ENCODE data around the gene PCID2. TPM values are rescaled to one million over a fixed set of nuclear protein-coding genes. Genes with fewer than 3 reads are reported as not detected.

The PCID2 gene
- total and polyA plus RNA-seq, 2 donors (not counting 1 experiment from before 2014, with no cell fraction given): 52.2 to 61.1 TPM

DNA sequence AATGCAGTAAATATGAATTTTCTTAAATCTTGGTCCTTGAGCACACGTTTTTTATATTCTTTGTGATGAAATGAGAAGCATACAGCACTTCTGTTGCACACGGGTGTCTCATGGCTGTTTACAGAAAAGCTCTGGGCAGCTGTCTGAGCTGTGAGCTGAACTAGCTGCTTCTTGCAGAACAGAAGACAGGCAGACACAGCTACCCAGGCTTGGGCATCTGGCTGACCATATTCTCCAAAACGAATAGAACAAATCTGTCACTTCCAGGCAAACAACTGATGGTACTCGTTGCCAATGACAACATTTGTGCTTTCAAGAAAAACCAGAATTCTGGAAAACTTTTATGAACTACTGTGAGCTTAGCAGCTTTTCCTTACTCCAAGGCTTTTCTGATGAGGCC lies 16.2 kb downstream of the PCID2 start:
- Mint-ChIP-seq H3K4me3 (no peak overlapping the region), H3K9me3 (ENCODE audit: insufficient read depth) (no peaks in the 10 kb centered on the region), H3K4me1 (no peaks in the 10 kb centered on the region), H3K27ac (no peak overlapping the region), H3K27me3 (no peaks in the 10 kb centered on the region)
- ChIA-PET CTCF (no interaction called here), POLR2A (no interaction called here)
- TF ChIP-seq, protein P1, sequence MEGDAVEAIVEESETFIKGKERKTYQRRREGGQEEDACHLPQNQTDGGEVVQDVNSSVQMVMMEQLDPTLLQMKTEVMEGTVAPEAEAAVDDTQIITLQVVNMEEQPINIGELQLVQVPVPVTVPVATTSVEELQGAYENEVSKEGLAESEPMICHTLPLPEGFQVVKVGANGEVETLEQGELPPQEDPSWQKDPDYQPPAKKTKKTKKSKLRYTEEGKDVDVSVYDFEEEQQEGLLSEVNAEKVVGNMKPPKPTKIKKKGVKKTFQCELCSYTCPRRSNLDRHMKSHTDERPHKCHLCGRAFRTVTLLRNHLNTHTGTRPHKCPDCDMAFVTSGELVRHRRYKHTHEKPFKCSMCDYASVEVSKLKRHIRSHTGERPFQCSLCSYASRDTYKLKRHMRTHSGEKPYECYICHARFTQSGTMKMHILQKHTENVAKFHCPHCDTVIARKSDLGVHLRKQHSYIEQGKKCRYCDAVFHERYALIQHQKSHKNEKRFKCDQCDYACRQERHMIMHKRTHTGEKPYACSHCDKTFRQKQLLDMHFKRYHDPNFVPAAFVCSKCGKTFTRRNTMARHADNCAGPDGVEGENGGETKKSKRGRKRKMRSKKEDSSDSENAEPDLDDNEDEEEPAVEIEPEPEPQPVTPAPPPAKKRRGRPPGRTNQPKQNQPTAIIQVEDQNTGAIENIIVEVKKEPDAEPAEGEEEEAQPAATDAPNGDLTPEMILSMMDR (IDR thresholded peaks at IDR 0.05): no peak
- TF ChIP-seq EZH2 (IDR thresholded peaks at IDR 0.05; ENCODE audit: borderline replicate concordance, insufficient read depth, low read depth, low read length, poor library complexity, severe bottlenecking): no peak
- Histone ChIP-seq H4K20me1 (ENCODE audit: control insufficient read depth, insufficient read depth, low read length, poor library complexity, severe bottlenecking) (no peaks in the 10 kb centered on the region), H3K9ac (ENCODE audit: low read length) (no peak overlapping the region), H3K9me3 (ENCODE audit: control extremely low read depth in 1 of 3, control insufficient read depth in 2 of 3, insufficient read depth in 1 of 3, low read length in 2 of 3) (no peaks in the 10 kb centered on the region), H3K27me3 (replicated peaks in 1 of 4; ENCODE audit: control extremely low read depth in 1 of 4, control insufficient read depth in 3 of 4, insufficient read depth in 4 of 4, low read length in 3 of 4) (no peaks in the 10 kb centered on the region), H3K4me1 (ENCODE audit: control insufficient read depth in 2 of 2, insufficient read depth in 2 of 2, low read length in 2 of 2) (no peaks in the 10 kb centered on the region), H3K4me3 (ENCODE audit: control extremely low read depth in 1 of 5, extremely low read depth in 1 of 5, insufficient read depth in 1 of 5, low read depth in 2 of 5, low read length in 4 of 5) (no peak overlapping the region), H3K36me3 (replicated peaks in 1 of 2; ENCODE audit: control extremely low read depth in 1 of 2, control insufficient read depth in 1 of 2, extremely low read depth in 1 of 2, insufficient read depth in 2 of 2, low read length in 1 of 2) (peaks cover 11 to 60% of the 10 kb centered on the region in 2 experiments), H3K27ac (ENCODE audit: low read length in 2 of 2) (no peak overlapping the region), H2AFZ (ENCODE audit: insufficient read depth, low read depth, low read length, poor library complexity, severe bottlenecking) (no peak overlapping the region), H3K4me2 (replicated peaks; ENCODE audit: low read depth, low read length, poor library complexity, severe bottlenecking) (no peak overlapping the region), H3K79me2 (ENCODE audit: control insufficient read depth, insufficient read depth, low read length) (no peaks in the 10 kb centered on the region)
- intact Hi-C loops (cut with micrococcal nuclease): no loop called here
- ATAC-seq (ENCODE audit: low read depth): no peak
- WGBS (ENCODE audit: insufficient coverage): 91% methylated on average over 4 of the region's 4 CpGs
- DNase-seq: no peak

- H3K27me3 Mint-ChIP-seq: no peaks in the 10 kb centered on the region
- Histone ChIP-seq H3K27ac (ENCODE audit: low read length in 2 of 2) (no peak overlapping the region), H3K79me2 (ENCODE audit: control insufficient read depth, insufficient read depth, low read length) (no peaks in the 10 kb centered on the region), H2AFZ (ENCODE audit: insufficient read depth, low read depth, low read length, poor library complexity, severe bottlenecking) (no peak overlapping the region), H3K4me1 (ENCODE audit: control insufficient read depth in 2 of 2, insufficient read depth in 2 of 2, low read length in 2 of 2) (no peaks in the 10 kb centered on the region), H3K36me3 (replicated peaks in 1 of 2; ENCODE audit: control extremely low read depth in 1 of 2, control insufficient read depth in 1 of 2, extremely low read depth in 1 of 2, insufficient read depth in 2 of 2, low read length in 1 of 2) (peaks cover 11 to 51% of the 10 kb centered on the region in 2 experiments), H3K4me3 (ENCODE audit: control extremely low read depth in 1 of 5, extremely low read depth in 1 of 5, insufficient read depth in 1 of 5, low read depth in 2 of 5, low read length in 4 of 5) (no peak overlapping the region), H3K9me3 (ENCODE audit: control extremely low read depth in 1 of 3, control insufficient read depth in 2 of 3, insufficient read depth in 1 of 3, low read length in 2 of 3) (no peaks in the 10 kb centered on the region), H3K27me3 (replicated peaks in 1 of 4; ENCODE audit: control extremely low read depth in 1 of 4, control insufficient read depth in 3 of 4, insufficient read depth in 4 of 4, low read length in 3 of 4) (no peaks in the 10 kb centered on the region), H4K20me1 (ENCODE audit: control insufficient read depth, insufficient read depth, low read length, poor library complexity, severe bottlenecking) (no peaks in the 10 kb centered on the region), H3K4me2 (replicated peaks; ENCODE audit: low read depth, low read length, poor library complexity, severe bottlenecking) (no peak overlapping the region), H3K9ac (ENCODE audit: low read length) (no peak overlapping the region)
- H3K9me3 Mint-ChIP-seq (ENCODE audit: insufficient read depth): no peaks in the 10 kb centered on the region
- peaks cover under 1% of the 10 kb centered on the region for H3K4me1 Mint-ChIP-seq
- CTCF ChIA-PET: no interaction called here
- 100% methylated on average over 2 of the region's 4 CpGs for WGBS (ENCODE audit: insufficient coverage)
- POLR2A ChIA-PET: no interaction called here
- H3K27ac Mint-ChIP-seq: no peak overlapping the region
- no peak overlapping the region for H3K4me3 Mint-ChIP-seq
- DNase-seq: no peak
- TF ChIP-seq EZH2 (IDR thresholded peaks at IDR 0.05; ENCODE audit: borderline replicate concordance, insufficient read depth, low read depth, low read length, poor library complexity, severe bottlenecking): no peak
- intact Hi-C loops (cut with micrococcal nuclease): no loop called here
- ATAC-seq (ENCODE audit: low read depth): no peak
Measured at GRCh38 chr13:113190181-113190580, 18.3 kb downstream of the PCID2 start.
